GM12801 (cell line): ENCODE results near the gene TALDO1.

Source experiments
- CTCF ChIP-seq: IDR thresholded peaks from one replicate; pipeline ENCODE4 v1.5.1; 2011; ENCODE audit warnings: control low read depth; ENCODE audit not compliant: insufficient read length; ENCODE audit errors: extremely low read depth

Gene TALDO1

GRCh38 chr11:813456-814096, 66.3 kb downstream of the TALDO1 start:
- no peak for TF ChIP-seq CTCF
